Fibroblast of gingiva (primary cell): ENCODE measurements around the gene DGLUCY.
A peak's percentile ranks its signal among the peaks of the same experiment; 100 is the strongest.
"Not testable (repeated sequence)": the region's sequence is repeated elsewhere in the genome, so short reads cannot be mapped to it uniquely, and the experiment has no call there.

ENCODE experiments used
- DNase-seq: peaks from one replicate; pipeline ENCODE4 v3.0.0-alpha.2; 2011; ENCODE audit warnings: low read depth

Gene DGLUCY

GRCh38 chr14:91139776-91140175 lies 25.9 kb downstream of the DGLUCY start:
- DNase-seq: no peak

- no peak for DNase-seq
These were observed 26.8 kb downstream of the DGLUCY start for GRCh38 chr14:91140672-91141071.

- DNase-seq: no peak
These were observed 28.4 kb downstream of the DGLUCY start for GRCh38 chr14:91142214-91142668.

GRCh38 chr14:91143862-91144261 lies 30.0 kb downstream of the DGLUCY start:
- DNase-seq: peak; percentile 9

GRCh38 chr14:91144425-91145145 lies 30.7 kb downstream of the DGLUCY start:
- peak; percentile 59 for DNase-seq

- DNase-seq: no peak
These were observed 31.7 kb downstream of the DGLUCY start for GRCh38 chr14:91145391-91146160.

GRCh38 chr14:91146661-91147060 lies 32.8 kb downstream of the DGLUCY start:
- DNase-seq: no peak

- peak; percentile 99 for DNase-seq
These were observed 35.6 kb downstream of the DGLUCY start for GRCh38 chr14:91149462-91149861.

GRCh38 chr14:91152499-91152898 lies 38.6 kb downstream of the DGLUCY start:
- DNase-seq: no peak

GRCh38 chr14:91153360-91153759 lies 39.5 kb downstream of the DGLUCY start:
- no peak for DNase-seq

GRCh38 chr14:91154851-91155625 lies 41.2 kb downstream of the DGLUCY start:
- DNase-seq: peak; percentile 30

- no peak for DNase-seq
These were observed 41.8 kb downstream of the DGLUCY start for GRCh38 chr14:91155626-91156089.

GRCh38 chr14:91156142-91156666 lies 42.3 kb downstream of the DGLUCY start:
- DNase-seq: not testable (repeated sequence)

- not testable (repeated sequence) for DNase-seq
These were observed 43.0 kb downstream of the DGLUCY start for GRCh38 chr14:91156877-91157276.

- DNase-seq: no peak
These were observed 44.4 kb downstream of the DGLUCY start for GRCh38 chr14:91158091-91158790.

- no peak for DNase-seq
These were observed 45.3 kb downstream of the DGLUCY start for GRCh38 chr14:91159182-91159581.

- no peak for DNase-seq
These were observed 46.0 kb downstream of the DGLUCY start for GRCh38 chr14:91159906-91160305.

GRCh38 chr14:91163316-91163715 lies 49.4 kb downstream of the DGLUCY start:
- DNase-seq: no peak

GRCh38 chr14:91164676-91165075 lies 50.8 kb downstream of the DGLUCY start:
- peak; percentile 37 for DNase-seq

GRCh38 chr14:91167380-91167770 lies 53.5 kb downstream of the DGLUCY start:
- DNase-seq: no peak

- DNase-seq: no peak
These were observed 56.1 kb downstream of the DGLUCY start for GRCh38 chr14:91169951-91170350.
